HUDEP-2 (cell line): Measurements from ENCODE around the gene ZKSCAN1.
A peak's percentile ranks its signal among the peaks of the same experiment; 100 is the strongest.
"Not testable (repeated sequence)": the region's sequence is repeated elsewhere in the genome, so short reads cannot be mapped to it uniquely, and the experiment has no call there.

Experiments
- DNase-seq, 76 experiments: peaks; one replicate each; lab custom pipeline; 2025; ENCODE audit not compliant: unreplicated experiment in 76 of 76; lab: John Stamatoyannopoulos, UW

The ZKSCAN1 gene

DNA sequence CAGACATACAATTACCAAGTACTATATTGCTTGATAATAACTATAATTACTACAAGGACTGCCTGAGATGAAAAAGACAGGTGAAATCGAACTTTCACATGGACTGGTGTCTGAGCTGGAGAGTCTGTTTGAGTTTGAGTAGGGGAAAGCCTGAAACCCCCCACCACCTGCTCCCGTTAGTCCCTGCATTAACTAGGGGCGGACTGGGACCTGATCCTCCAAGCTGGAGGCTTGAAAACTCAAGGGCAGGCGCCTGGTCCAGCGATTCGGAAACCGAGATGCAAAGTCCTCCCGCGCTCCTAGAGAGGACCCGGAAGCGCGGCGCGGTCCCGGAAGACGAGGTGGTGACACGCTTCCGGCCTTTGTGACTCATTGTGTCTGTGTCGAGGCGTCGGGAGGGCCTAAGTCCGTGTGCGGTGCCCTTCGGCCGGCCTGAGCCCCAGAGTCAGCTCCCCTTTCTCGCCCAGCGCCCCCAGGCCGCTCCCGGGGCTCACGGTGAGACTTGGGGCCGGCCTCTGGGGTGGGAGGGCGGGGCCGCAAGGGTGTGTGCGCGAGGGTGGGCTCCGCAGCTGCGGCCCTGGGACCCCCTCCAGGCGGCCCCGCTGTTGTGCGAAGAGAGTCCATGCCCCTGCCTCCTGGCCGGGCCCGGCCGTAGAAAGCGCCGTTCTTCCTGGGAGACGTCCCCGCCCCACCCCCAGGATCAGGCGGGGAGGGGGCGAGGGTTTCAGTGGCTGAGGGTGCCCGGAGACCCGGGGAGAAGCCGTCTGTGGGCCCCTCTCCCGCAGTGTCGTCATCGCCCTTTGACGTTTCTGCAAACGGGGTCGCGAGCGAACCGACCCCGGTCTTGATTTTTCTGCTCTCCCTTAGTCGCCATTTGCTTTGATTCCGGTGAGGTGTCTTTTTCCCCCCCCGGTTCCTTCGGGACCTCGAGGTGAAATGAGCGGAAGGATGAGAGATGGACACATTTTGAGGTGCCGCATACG is at the start of gene ZKSCAN1:
Gene ZKSCAN1 (plus strand): TSS at position 365 of the 983 bp plus-strand sequence. CDS start 7,911 bp downstream, outside the sequence.
- peak in 74 of 76 experiments; percentile 15 to 90 (median 76) for DNase-seq

- no peak for DNase-seq
Observed at GRCh38 chr7:99969298-99969697, 46.1 kb upstream of the ZKSCAN1 start.

- not testable (repeated sequence) for DNase-seq
Observed at GRCh38 chr7:99969813-99970212, 45.6 kb upstream of the ZKSCAN1 start.

- no peak for DNase-seq
Observed at GRCh38 chr7:99971242-99971641, 44.2 kb upstream of the ZKSCAN1 start.

DNA sequence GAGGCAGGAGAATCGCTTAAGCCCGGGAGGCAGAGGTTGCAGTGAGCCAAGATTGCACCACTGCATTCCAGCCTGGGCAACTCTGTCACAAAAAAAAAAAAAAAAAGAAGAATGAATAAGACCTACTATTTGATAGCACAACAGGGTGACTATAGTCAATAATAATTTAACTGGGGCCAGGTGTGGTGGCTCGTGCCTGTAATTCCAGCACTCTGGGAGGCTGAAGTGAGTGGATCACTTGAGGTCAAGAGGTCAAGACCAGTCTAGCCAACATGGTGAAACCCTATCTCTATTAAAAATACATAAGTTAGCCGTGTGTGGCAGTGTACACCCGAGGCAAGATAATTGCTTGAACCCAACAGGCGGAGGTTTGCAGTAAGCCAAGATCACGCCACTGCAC is 41.6 kb upstream of the ZKSCAN1 start:
- not testable (repeated sequence) for DNase-seq

DNA sequence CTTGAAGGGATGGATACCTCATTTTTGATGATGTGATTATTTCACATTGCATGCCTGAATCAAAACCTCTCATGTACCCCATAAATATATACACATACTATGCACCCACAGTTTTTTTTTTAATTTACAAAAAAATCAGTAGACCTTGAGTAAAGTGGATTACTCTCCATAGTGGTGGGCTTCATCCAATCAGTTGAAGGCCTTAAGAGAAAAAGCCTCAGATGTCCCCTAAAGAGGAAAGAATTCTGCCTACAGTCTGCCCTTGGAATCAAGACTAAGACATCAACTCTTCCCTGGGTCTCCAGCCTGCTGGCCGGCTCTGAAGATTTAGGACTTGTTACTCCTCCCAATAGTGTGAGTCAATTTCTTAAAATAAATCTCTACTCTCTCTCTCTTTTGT is 40.7 kb upstream of the ZKSCAN1 start:
- no peak for DNase-seq

GRCh38 chr7:99975782-99976521 is 39.4 kb upstream of the ZKSCAN1 start, which contains the start of gene AZGP1:
Gene AZGP1 (minus strand): TSS chr7:99976031. CDS start chr7:99976020, 11 bp downstream.
- DNase-seq: peak in 40 of 76 experiments; percentile 2 to 62 (median 24)

- no peak for DNase-seq
Observed at GRCh38 chr7:99976626-99977025, 38.8 kb upstream of the ZKSCAN1 start.

DNA sequence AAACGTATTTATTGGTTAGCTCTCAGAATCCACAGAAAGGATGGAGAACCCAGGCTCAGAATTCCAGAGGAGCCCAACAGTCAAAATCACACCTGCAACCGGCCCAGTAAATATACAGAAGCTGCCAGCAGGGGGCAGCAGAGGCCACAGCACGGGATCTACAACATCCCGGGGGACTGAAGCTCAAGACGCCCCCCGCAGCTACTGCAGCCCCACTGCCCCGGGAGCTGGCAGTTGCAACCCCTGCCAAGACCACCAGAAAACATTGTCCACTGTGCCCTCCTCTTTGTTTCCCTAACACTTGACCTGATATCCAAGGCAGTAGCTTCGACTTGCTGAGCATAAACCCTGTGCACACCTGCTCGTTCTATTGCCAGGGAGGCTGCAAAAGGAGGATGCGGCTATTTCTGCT is 35.6 kb upstream of the ZKSCAN1 start:
- peak in 33 of 76 experiments; percentile 2 to 40 (median 18) for DNase-seq

- DNase-seq: not testable (repeated sequence)
Observed at GRCh38 chr7:99980448-99980872, 34.9 kb upstream of the ZKSCAN1 start.

- not testable (repeated sequence) for DNase-seq
Observed at GRCh38 chr7:99981066-99981465, 34.3 kb upstream of the ZKSCAN1 start.

DNA sequence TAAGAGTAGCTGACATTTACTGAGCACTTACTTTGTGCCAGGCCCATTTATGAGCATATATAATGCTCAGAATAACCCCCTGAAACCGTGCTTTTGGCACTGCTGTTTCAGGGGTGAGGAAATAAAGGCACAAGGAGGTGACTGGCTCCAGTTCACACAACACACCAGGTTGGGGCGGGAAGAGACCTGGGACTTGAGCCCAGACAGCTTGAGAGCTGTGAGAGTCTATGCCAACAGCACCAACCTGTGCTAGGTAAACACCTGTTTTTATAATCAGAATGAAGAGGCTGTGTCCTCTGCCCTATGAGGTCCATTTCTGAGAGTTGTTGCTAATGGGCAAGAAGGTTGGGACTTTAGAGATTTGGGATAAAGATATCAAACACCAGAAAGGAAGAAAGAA is 30.8 kb upstream of the ZKSCAN1 start:
- DNase-seq: no peak

GRCh38 chr7:99987306-99987705 is 28.1 kb upstream of the ZKSCAN1 start:
- DNase-seq: not testable (repeated sequence)

- DNase-seq: no peak
Observed at GRCh38 chr7:99987846-99988245, 27.6 kb upstream of the ZKSCAN1 start.

- no peak for DNase-seq
Observed at GRCh38 chr7:99990460-99990852, 24.9 kb upstream of the ZKSCAN1 start.

DNA sequence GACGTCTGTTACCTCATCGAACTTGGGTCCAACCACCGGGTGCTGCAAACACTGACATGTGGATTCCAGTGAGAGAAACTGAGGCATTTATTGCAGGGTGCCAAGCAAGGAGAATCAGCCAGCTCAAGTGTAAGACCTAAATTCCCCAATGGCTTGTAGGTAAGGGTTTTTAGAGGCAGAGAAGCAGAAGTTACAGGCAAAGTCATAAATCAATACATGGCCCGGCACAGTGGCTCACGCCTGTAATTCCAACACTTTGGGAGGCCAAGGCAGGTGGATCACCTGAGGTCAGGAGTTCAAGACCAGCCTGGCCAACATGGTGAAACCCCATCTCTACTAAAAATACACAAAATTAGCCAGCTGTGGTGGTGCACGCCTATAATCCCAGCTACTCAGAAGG is 23.9 kb upstream of the ZKSCAN1 start:
- not testable (repeated sequence) for DNase-seq

GRCh38 chr7:99992330-99993038 is 22.9 kb upstream of the ZKSCAN1 start:
- no peak for DNase-seq

- DNase-seq: no peak
Observed at GRCh38 chr7:99994819-99995218, 20.6 kb upstream of the ZKSCAN1 start.

DNA sequence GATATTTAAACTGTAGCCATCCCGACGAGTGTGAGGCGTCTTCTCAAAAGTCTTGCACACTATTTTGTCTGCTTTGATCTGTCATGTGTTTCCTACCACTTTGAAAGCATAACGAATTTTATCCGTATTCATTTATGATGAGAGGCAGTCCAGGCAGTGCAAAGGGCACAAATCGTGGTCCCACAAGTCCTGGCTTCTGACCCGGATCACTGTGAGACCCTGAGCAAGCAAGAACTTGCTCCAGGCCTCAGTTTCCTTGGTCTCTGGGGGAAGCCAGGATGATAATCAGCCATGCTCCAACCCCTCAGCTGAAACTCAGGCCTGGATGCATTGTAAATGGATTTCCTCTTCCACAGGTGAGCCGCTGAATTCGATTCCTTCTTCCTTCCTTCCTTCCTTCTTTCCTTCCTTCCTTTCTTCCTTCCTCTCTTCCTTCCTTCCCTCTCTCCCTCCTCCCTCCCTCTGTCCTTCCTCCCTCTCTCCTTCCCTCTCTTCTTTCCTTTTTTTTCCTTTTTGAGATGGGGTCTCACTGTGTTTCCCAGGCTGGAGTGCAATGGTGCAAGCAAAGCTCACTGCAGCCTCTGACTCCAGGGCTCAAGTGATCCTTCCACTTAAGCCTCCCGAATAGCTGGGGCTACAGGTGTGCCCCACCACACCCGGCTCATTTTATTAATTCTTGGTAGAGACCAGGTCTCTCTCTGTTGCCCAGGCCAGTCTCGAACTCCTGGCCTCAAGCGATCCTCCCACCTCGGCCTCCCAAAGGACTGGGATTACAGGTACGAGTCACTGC is 18.4 kb upstream of the ZKSCAN1 start:
- DNase-seq: no peak
